GM23338 (cell line): ENCODE data around the gene TCEAL3. TPM values are rescaled to one million over a fixed set of nuclear protein-coding genes. Genes with fewer than 3 reads are reported as not detected.
A peak's percentile ranks its signal among the peaks of the same experiment; 100 is the strongest.

Experiments
- ATAC-seq: fragments of 200-7000 bp; cut with Tn5 transposase; 3 replicates; pipeline ENCODE4 v1.9.1; 2020
- DNase-seq: peaks from one replicate; pipeline ENCODE4 v3.0.0-alpha.2; 2015; ENCODE audit warnings: low spot score
- H2AFZ ChIP-seq: fragments of 200-600 bp; sonication (generic); 2 replicates; pipeline ENCODE4 v1.8.0; 2016; ENCODE audit warnings: antibody characterized with exemption, mild to moderate bottlenecking, moderate library complexity
- H3F3A ChIP-seq: fragments of 200-600 bp; sonication (generic); replicated peaks from 2 replicates; pipeline ENCODE4 v1.8.0; 2017; ENCODE audit warnings: antibody characterized with exemption, mixed run types, low read depth
- H3K27ac ChIP-seq: fragments of 200-600 bp; sonication (generic); 2 replicates; pipeline ENCODE4 v1.6.1; 2016; ENCODE audit warnings: low read depth
- H3K27me3 ChIP-seq: fragments of 200-600 bp; sonication (generic); 2 replicates; pipeline ENCODE4 v1.8.0; 2016; ENCODE audit warnings: mild to moderate bottlenecking, mixed run types, moderate library complexity; ENCODE audit not compliant: insufficient read depth
- H3K36me3 ChIP-seq: fragments of 200-600 bp; sonication (generic); 2 replicates; pipeline ENCODE4 v1.8.0; 2016; ENCODE audit warnings: mild to moderate bottlenecking; ENCODE audit not compliant: insufficient read depth
- H3K4me1 ChIP-seq: fragments of 200-600 bp; sonication (generic); 2 replicates; pipeline ENCODE4 v1.8.0; 2016; ENCODE audit warnings: mild to moderate bottlenecking, moderate library complexity; ENCODE audit not compliant: insufficient read depth
- H3K4me2 ChIP-seq: fragments of 200-600 bp; sonication (generic); 2 replicates; pipeline ENCODE4 v1.7.1; 2017; ENCODE audit warnings: mixed run types
- H3K4me3 ChIP-seq: fragments of 200-600 bp; sonication (generic); 2 replicates; pipeline ENCODE4 v1.6.1; 2016; ENCODE audit warnings: mixed run types
- H3K79me2 ChIP-seq: fragments of 200-600 bp; sonication (generic); replicated peaks from 2 replicates; pipeline ENCODE4 v1.8.0; 2017; ENCODE audit warnings: mild to moderate bottlenecking; ENCODE audit not compliant: insufficient read depth
- H3K9me2 ChIP-seq: fragments of 200-600 bp; sonication (generic); 2 replicates; pipeline ENCODE4 v1.8.0; 2017; ENCODE audit not compliant: insufficient read depth
- H4K20me1 ChIP-seq: fragments of 200-600 bp; sonication (generic); replicated peaks from 2 replicates; pipeline ENCODE4 v1.8.0; 2017; ENCODE audit warnings: mild to moderate bottlenecking; ENCODE audit not compliant: insufficient read depth
- H3K27ac Mint-ChIP-seq: 2 replicates; pipeline ENCODE4 v1.8.0; 2020; ENCODE audit warnings: inconsistent platforms, mild to moderate bottlenecking, moderate library complexity, mixed read lengths
- H3K27me3 Mint-ChIP-seq: 3 replicates; pipeline ENCODE4 v1.8.0; 2022; ENCODE audit warnings: low read depth, mild to moderate bottlenecking, moderate library complexity, mixed read lengths, inconsistent platforms; ENCODE audit not compliant: insufficient read depth, poor library complexity
- H3K36me3 Mint-ChIP-seq: 3 replicates; pipeline ENCODE4 v1.8.0; 2021; ENCODE audit warnings: low read depth, mild to moderate bottlenecking, inconsistent platforms, moderate library complexity, mixed read lengths
- H3K4me1 Mint-ChIP-seq: 3 replicates; pipeline ENCODE4 v1.8.0; 2020; ENCODE audit warnings: mild to moderate bottlenecking, inconsistent platforms, mixed read lengths
- H3K4me3 Mint-ChIP-seq: 3 replicates; pipeline ENCODE4 v1.8.0; 2021; ENCODE audit warnings: moderate library complexity, mild to moderate bottlenecking, inconsistent platforms, mixed read lengths
- H3K9me3 Mint-ChIP-seq: 3 replicates; pipeline ENCODE4 v1.8.0; 2020; ENCODE audit warnings: moderate library complexity, mild to moderate bottlenecking, inconsistent platforms, mixed read lengths
- CREB1 ChIP-seq: fragments of 250-450 bp; sonication (Bioruptor Pico); IDR thresholded peaks from 2 replicates; pipeline ENCODE4 v1.5.0; 2020; ENCODE audit warnings: low read depth, mild to moderate bottlenecking, moderate library complexity
- ETS1 ChIP-seq: IDR thresholded peaks from 2 replicates; pipeline ENCODE4 v1.6.1; 2016; ENCODE audit warnings: antibody characterized with exemption
- EZH2 ChIP-seq: fragments of 200-600 bp; sonication (generic); IDR thresholded peaks from one replicate; pipeline ENCODE4 v1.8.0; 2017; ENCODE audit warnings: antibody characterized with exemption, mild to moderate bottlenecking, low read depth; ENCODE audit not compliant: unreplicated experiment
- EZH2phosphoT487 ChIP-seq: fragments of 200-600 bp; sonication (generic); IDR thresholded peaks from one replicate; pipeline ENCODE4 v1.8.1; 2018; ENCODE audit warnings: antibody characterized with exemption; ENCODE audit not compliant: unreplicated experiment
- JUNB ChIP-seq: IDR thresholded peaks from one replicate; pipeline ENCODE4 v1.6.1; 2016; ENCODE audit warnings: antibody characterized with exemption; ENCODE audit not compliant: unreplicated experiment
- NANOG ChIP-seq: IDR thresholded peaks from 2 replicates; pipeline ENCODE4 v1.6.1; 2016; ENCODE audit warnings: antibody characterized with exemption, borderline replicate concordance
- POLR2AphosphoS5 ChIP-seq: IDR thresholded peaks from 2 replicates; pipeline ENCODE4 v1.6.1; 2016; ENCODE audit warnings: antibody characterized with exemption, low read depth
- REST ChIP-seq: IDR thresholded peaks from one replicate; pipeline ENCODE4 v1.6.1; 2018; ENCODE audit warnings: antibody characterized with exemption; ENCODE audit not compliant: unreplicated experiment
- ZNF114 ChIP-seq: fragments of 250-450 bp; sonication (Bioruptor Pico); IDR thresholded peaks from 2 replicates; pipeline ENCODE4 v1.5.0; 2020; ENCODE audit warnings: mild to moderate bottlenecking, moderate library complexity
- ZNF331 ChIP-seq: fragments of 250-450 bp; sonication (Bioruptor Pico); IDR thresholded peaks from 2 replicates; pipeline ENCODE4 v1.5.0; 2020; ENCODE audit warnings: low read depth, mild to moderate bottlenecking, moderate library complexity
- ZNF462 ChIP-seq: fragments of 250-450 bp; sonication (Bioruptor Pico); IDR thresholded peaks from 2 replicates; pipeline ENCODE4 v1.5.0; 2020; ENCODE audit warnings: mild to moderate bottlenecking, moderate library complexity
- polyA plus RNA-seq: library from polyadenylated mRNA; unstranded; fragments of >200 nt; fragmentation: Nextera tagmentation; extraction: Ambion mirVana; gene quantifications from 2 replicates; pipeline ENCODE4 v1.2.1, GENCODE V29; 2016
- total RNA-seq: library from RNA; depleted of rRNA; stranded (reverse); fragments of >200 nt; shearing (Covaris generic); gene quantifications from 2 replicates; pipeline ENCODE4 v1.2.3, GENCODE V29; 2014

TCEAL3 gene
- total and polyA plus RNA-seq, 2 experiments from 2014 or later = 5.2 to 31.1 TPM

GRCh38 chrX:103624111-103624510 is 16.3 kb downstream of the TCEAL3 start:
- H3K4me1 Mint-ChIP-seq = peaks cover 10% of the 10 kb centered on the region; the same call in 2 of the 3 replicates
- no peaks in the 10 kb centered on the region; the same call in 2 of the 3 replicates for H3K9me3 Mint-ChIP-seq
- Histone ChIP-seq H3K4me1 (peaks cover 4% of the 10 kb centered on the region; the same call in 1 of the 2 replicates), H3F3A (no peaks in the 10 kb centered on the region), H3K27ac (no peak overlapping the region), H3K79me2 (no peaks in the 10 kb centered on the region), H3K27me3 (no peaks in the 10 kb centered on the region), H3K4me3 (no peak overlapping the region), H3K9me2 (no peaks in the 10 kb centered on the region), H3K4me2 (no peak overlapping the region), H2AFZ (no peak overlapping the region), H4K20me1 (no peaks in the 10 kb centered on the region), H3K36me3 (no peaks in the 10 kb centered on the region)
- no peak for DNase-seq
- peak; percentile 21; the same call in 1 of the 3 replicates for ATAC-seq
- no peak overlapping the region for H3K4me3 Mint-ChIP-seq
- H3K27ac Mint-ChIP-seq = no peak overlapping the region
- H3K36me3 Mint-ChIP-seq = no peaks in the 10 kb centered on the region; the same call in 2 of the 3 replicates
- peaks cover 3% of the 10 kb centered on the region for H3K27me3 Mint-ChIP-seq
- TF ChIP-seq ETS1 (no peak), ZNF462 (CRISPR knock-in tag) (no peak), POLR2AphosphoS5 (no peak), EZH2 (no peak), NANOG (no peak), EZH2phosphoT487 (no peak), REST (no peak), ZNF331 (no peak), JUNB (no peak), ZNF114 (no peak), CREB1 (CRISPR knock-in tag) (no peak)
